ENCODE measurements around the gene EPS8L1.
A peak's percentile ranks its signal among the peaks of the same experiment; 100 is the strongest.

The EPS8L1 gene

DNA sequence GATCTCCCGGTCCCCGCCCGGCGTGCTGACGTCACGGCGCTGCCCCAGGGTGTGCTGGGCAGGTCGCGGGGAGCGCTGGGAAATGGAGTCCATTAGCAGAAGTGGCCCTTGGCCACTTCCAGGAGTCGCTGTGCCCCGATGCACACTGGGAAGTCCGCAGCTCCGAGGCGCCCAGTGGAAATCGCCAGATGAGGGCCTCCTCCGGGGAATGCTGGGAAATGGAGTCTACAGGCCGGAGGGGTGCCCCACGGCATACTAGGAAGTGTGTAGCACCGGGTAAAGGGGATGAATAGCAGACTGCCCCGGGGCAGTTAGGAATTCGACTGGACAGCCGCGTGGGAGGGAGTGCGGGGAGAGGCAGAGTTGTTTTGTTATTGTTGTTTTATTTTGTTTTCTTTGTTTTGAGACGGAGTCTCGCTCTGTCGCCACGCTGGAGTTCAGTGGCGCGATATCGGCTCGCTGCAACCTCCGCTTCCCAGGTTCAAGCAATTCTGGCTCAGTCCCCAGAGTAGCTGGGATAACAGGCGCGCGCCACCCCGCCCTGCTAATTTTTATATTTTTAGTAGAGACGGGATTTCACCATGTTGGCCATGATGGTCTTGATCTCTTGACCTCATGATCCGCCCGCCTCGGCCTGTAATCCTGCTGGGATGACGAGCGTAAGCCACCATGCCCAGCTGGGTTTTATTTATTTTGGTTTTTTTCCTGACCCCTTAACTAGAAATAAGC is 42.2 kb downstream of the EPS8L1 start:
- DNase-seq, result peak; percentile 100

DNA sequence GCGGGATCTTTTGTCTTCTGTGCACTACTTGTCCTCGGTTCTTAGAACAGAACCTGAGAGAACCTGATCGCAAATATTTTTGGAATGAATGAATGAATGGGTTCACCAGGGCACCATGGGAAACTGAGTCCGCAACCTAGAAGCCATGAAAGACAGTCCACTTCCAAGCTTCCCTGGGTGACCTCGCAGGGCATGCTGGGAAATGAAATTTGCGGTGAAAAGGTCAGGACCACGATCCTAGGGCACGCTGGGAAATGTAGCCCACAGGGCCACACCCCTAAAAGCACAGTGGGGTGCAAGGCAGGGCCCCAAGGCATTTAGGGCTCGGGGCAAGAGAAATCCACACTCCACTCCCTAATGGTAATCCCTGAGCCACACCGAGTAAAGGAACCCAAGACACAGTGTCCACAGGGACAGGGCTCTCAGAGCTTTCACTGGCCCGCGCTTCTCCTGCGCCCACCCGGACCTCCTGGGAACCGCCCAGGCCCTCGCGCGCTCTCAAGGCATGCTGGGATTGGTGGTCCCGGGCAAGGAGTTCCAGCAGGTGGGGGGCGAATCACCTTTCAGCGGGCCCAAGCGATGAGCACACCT is 42.8 kb downstream of the EPS8L1 start:
- DNase-seq, result no peak

DNA sequence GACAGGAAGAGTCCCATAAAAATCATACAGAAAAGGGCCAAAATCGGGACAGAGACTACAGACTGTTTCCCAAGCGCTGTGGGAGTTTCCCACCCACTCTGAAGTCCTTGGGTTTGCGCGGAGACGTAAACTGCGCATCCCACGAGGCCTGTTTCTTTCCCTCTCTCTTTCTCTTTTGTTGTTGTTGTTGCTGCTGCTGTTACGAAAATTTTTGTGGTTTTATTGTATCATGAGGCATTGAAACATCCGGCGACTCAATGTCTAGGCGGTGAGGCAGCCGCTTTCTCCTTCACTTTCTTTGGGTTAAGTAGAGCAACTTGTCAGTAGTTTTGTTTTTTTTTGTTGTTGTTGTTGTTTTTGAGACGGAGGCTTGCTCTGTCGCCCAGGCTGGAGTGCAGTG is 43.4 kb downstream of the EPS8L1 start:
- DNase-seq, result no peak

- no peak for DNase-seq
Measured at GRCh38 chr19:55131421-55131820, 55.8 kb downstream of the EPS8L1 start.

GRCh38 chr19:55132453-55133129 is 56.9 kb downstream of the EPS8L1 start:
- DNase-seq, result no peak

GRCh38 chr19:55133639-55134444 is 58.2 kb downstream of the EPS8L1 start:
- DNase-seq, result no peak

GRCh38 chr19:55134736-55135135 is 59.1 kb downstream of the EPS8L1 start:
- no peak for DNase-seq

- no peak for DNase-seq
Measured at GRCh38 chr19:55136399-55137102, 60.9 kb downstream of the EPS8L1 start.

Data from islet precursor cell (in vitro differentiated cells).